Head of caudate nucleus (tissue), 42 donors: Measurements from ENCODE around the gene OBSCN.
"Not testable (repeated sequence)": the region's sequence is repeated elsewhere in the genome, so short reads cannot be mapped to it uniquely, and the experiment has no call there.

Experiments
- DNase-seq, 42 donors: peaks; one replicate each; pipeline versions ENCODE4 v3.0.0 to v3.0.0-alpha.2; 2020 to 2021; ENCODE audit warnings: mixed read lengths in 7 of 42
- intact Hi-C: fragments of 100-400 bp; cut with DNase I; formaldehyde crosslinking; loops from one replicate; pipeline ENCODE4 v1.15.0; 2022

Gene OBSCN

DNA sequence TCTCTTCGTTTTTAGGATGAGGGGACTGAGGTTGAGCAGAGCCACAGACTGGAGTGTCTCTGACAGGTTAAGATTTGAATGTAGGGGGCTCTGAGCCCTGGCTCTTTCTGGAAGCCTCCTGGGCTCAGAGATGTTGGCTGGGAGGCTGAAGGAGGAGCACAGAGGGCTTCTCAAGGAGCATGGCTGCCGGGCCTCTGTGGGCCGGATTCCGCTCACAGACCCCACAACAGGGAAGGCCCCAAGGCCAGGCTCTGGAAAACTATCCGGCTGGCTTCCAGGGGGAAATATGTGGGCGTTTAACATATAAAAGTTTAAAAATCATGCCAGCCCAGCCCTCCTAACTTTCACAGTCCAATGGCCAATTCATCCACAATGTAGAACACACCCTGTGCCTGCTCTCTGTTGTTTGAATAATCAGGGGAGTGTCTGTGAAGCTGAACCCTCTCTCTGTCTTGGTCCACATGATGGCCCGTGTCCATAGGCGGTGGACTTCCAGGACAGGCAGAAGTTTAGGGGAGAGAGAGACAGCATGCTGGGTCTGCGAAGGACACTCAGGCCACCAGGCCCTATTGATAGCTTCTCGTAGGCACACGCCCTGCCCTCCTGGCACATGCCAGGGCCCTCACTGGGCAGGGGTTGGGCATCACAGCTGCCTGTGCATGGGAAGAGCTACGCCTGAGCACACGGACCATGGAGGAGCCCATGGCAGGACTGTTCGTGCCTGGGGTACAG lies 10.8 kb downstream of the OBSCN start:
- intact Hi-C loops, result no loop called here
- no peak for DNase-seq

DNA sequence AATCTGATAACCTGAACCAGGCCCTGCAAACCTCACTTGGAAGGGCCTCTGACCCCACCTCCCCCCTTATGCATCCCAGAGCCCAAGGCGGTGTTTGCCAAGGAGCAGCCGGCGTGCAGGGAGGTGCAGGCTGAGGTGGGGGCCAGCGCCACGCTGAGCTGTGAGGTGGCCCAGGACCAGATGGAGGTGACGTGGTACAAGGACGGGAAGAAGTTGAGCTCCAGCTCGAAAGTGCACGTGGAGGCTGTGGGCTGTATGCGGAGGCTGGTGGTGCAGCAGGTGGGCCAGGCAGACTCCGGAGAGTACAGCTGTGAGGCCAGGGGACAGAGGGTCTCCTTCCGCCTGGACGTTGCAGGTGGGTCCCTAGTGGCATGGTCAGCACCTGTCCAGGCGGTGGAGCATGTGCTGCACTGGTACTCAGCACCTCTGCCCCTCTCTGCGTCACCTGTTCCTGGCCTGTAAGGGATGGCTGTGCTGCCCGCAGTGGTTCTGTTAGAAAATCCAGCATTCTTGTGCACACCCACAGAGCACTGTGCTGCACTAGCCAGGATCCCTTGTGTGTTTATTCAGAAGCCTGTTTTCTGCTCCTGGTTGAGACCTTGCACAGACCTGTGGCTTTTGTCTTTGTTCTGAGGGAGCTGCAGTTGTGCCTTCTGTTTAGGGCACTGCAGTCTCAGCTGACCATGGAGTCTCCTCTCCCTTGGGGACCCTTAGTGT lies 11.6 kb downstream of the OBSCN start:
- intact Hi-C loops, result no loop called here
- peak in 1 of 42 donors; percentile 19 for DNase-seq

DNA sequence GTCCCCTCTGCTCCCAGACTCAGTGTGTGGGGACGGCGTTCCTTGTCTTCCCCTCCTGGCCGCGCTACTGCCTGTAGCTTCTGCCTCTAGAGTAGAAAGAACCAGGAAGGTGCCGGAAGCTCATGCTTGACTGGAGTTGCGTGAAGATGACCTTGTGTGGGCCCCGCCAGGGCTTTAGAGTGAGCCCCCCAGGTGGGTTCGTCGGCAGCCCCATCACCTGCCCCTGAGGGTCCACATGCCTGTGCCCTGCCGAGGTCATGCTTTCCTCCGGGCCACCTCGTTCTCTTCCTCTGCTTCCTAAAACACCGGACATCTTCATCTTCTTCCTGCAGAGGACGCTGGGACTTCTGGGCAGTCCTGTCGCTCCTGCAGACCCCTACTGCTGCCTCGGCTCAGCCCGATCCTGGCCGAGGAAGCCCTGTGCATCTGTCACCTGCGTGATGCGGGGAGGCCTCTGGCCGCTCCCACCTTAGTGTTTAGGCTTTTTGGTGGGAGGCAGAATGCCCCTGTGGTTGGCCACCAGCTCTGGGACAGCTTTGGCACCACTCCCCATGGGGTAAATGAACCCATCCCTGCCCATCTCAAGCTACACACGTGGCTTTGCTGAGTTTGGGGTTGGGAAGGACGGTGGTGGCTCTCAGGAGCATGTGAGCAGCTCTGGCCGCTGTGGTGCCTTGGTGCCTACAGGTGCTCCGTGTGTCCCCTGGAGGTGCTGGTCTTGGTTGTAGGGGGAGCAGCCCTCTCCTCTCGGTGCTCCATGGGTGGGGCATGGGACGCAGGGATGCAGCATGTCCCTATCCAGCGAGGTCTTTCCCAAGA lies 12.3 kb downstream of the OBSCN start:
- DNase-seq, result peak in 1 of 42 donors; percentile 14
- intact Hi-C loops, result no loop called here

- DNase-seq, intact Hi-C loops: not testable (repeated sequence)
Observed at GRCh38 chr1:228221097-228221496, 13.3 kb downstream of the OBSCN start.

- peak in 2 of 42 donors; percentile 23 to 33 for DNase-seq
- intact Hi-C loops, result no loop called here
Observed at GRCh38 chr1:228222548-228222947, 14.7 kb downstream of the OBSCN start.

DNA sequence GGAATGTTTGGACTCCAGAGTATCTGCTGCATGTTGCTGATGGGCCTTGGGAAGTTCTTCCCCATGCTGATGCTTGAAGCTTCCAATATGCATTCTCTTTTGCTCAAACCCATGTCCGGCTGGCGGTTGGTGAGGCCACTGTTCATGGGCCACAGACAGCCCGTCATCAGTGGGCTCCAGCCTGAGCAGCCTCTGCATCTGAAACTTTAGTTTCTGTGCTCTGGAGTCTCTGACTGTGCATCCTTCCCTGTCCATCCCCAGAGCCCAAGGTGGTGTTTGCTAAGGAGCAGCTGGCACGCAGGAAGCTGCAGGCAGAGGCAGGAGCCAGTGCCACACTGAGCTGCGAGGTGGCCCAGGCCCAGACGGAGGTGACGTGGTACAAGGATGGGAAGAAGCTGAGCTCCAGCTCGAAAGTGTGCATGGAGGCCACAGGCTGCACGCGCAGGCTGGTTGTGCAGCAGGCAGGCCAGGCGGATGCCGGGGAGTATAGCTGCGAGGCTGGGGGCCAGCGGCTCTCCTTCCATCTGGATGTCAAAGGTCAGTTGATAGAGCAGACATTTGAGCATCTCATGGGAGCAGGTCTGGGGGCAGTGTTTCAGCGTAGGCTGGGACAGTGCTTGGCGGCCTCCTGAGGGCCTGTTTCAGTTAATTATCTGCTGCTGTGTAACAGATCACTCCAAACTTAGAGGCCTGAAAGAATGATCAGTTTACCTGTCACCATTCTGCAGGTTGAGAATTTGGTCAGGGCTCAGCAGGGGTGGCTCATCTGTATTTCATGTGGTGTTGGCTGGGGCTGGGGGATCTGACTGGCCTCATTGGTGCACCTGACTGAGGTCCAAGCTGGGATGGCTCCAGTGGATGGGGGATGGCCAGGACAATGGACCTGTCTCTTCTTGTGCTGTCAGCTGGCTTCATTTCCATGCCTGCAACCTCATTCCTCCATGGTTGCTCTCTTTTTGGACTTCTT lies 16.6 kb downstream of the OBSCN start:
- no peak for DNase-seq
- intact Hi-C loops, result no loop called here

- intact Hi-C loops, result no loop called here
- no peak for DNase-seq
Observed at GRCh38 chr1:228225165-228225710, 17.4 kb downstream of the OBSCN start.

GRCh38 chr1:228225740-228226139 lies 17.9 kb downstream of the OBSCN start:
- no peak for DNase-seq
- intact Hi-C loops, result no loop called here

DNA sequence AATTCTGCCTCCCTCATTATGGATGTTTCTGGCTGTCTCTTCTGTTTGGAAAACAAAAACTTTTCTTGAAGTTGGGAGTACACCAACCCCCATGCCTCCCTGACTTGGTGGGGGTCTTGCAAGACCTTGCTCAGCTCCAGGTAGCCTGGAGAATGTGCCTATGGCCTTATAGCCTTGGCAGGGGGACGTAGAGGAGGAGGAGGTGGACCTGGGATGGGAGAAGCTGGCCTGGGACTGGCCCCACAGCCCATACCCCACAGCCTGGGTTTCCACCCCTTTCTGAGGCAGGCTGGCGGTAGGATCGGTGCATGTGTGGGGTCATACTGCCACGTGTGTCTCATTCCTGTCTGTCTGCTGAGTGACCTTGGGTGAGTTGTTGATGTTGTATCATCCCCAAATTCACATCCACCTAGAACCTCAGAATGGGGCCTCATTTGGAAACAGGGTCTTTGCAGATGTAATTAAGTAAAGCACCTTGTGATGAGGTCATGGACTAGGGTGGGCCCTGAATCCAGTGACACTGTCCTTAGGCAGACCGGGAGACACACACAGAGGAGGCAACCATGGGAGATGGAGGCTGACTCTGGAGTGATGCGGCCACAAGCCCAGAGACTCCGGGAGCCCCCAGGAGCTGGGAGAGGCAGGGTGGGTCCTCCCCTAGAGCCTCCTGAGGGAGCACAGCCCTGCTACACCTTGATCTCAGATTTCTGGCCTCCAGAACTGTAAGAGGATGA lies 18.5 kb downstream of the OBSCN start:
- intact Hi-C loops, result no loop called here
- DNase-seq, result no peak

- intact Hi-C loops, result no loop called here
- DNase-seq, result peak in 7 of 42 donors; percentile 16 to 67 (median 50)
Observed at GRCh38 chr1:228226956-228227791, 19.3 kb downstream of the OBSCN start.

DNA sequence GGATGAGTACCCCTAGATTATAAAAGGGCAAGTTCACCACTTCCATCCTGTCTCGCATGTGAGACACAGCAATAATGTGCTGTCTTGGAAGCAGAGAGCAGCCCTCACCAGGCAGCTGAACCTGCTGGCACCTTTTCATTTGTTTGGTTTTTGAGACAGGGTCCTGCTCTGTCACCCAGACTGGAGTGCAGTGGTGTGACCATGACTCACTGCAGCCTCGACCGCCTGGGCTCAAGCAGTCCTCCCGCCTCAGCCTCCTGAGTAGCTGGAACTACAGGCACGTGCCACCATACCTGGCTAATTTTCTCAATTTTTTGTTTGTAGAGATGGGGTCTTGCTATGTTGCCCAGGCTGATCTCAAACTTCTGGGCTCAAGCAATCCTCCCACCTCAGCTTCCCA lies 20.3 kb downstream of the OBSCN start:
- intact Hi-C loops, DNase-seq: not testable (repeated sequence)

- no peak for DNase-seq
Observed at GRCh38 chr1:228228601-228229074, 20.8 kb downstream of the OBSCN start.

DNA sequence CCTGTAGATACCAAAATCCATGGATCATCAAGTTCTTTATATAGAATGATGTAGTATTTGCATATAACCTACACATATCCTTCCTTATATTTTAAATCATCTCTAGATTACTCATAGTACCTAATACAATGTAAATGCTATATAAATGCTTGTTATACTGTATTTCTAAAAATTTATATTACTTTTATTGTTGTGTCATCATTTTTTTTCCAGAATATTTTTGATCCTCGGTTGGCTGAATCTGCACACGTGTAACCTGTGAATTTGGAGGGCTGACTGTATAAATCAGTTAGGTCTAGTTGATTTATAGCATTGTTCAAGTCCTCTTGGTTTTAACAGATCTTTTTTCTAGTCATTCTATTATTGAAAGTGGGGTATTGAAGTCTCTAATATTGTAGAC lies 23.3 kb downstream of the OBSCN start:
- no peak for DNase-seq
- intact Hi-C loops, result no loop called here

More at GRCh38 chr1:228228601-228229074, 20.8 kb downstream of the OBSCN start:
- intact Hi-C loops, result no loop called here

- intact Hi-C loops, result no loop called here
- no peak for DNase-seq
Observed at GRCh38 chr1:228233136-228233535, 25.3 kb downstream of the OBSCN start.

DNA sequence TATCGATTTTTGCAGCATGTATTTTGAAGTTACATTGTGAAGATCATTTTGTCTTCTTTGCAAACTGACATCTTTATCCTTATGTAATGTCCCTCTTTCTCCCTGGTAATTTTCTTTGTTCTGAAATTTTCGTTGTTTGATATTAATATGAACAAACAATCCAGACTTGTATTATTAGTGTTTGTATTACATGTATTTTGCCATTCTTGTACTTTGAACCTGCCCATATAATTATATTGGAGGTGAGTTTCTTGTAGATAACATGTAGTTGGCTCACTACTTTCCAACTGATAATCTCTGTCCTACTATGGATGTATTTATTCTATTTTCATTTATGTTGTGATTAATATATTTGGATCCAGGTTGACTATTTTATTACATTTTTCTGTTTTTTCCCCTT lies 27.1 kb downstream of the OBSCN start:
- intact Hi-C loops, result no loop called here
- DNase-seq, result no peak

DNA sequence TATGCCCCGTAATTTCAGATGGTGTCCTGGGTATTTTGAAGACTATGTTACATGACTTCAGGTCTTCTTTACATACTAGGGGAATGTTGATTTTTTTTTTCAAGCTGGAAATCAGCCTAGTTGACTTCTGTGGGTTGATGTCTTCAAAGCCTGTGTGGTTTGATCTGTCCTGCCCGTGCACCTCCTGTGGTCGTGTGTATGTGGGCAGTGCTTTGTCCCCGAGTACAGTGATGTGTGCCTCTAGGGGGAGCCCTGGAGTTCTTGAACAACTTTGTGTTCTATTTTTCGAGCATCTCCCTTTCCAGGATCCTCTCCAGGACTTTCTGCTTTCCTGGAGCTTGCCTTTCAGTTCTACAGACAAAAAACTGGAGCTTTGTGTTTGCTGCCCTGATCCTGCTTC lies 28.9 kb downstream of the OBSCN start:
- peak in 1 of 42 donors; percentile 52 for DNase-seq
- intact Hi-C loops, result no loop called here

DNA sequence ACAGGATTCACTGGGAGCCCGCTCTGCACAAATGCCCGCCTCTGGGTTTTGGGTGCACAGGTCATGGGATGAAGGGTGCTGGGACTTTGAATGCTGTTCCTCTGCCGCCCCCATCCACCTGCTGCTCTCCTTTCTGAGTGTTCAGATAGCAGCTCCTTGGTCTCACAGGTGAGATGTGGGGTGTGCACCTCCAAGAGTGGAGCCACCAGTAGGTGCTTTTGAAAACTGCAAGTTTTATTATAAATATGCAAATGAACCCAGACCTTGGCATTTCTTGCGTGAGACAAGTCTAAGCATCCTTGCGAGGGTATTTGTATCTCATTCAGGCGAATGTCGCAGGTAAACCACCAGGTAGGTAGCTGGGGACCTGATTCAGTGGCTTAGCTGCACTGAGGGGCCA lies 30.2 kb downstream of the OBSCN start:
- intact Hi-C loops, result no loop called here
- DNase-seq, result no peak
